Breast epithelium (tissue), 3 donors: ENCODE data around the gene TMCO4.

ENCODE experiments used
- CTCF ChIP-seq, 3 donors: fragments of 450-650 bp; IDR thresholded peaks; one replicate each; pipeline ENCODE4 v1.5.1; 2016 to 2017; ENCODE audit warnings: antibody characterized with exemption in 3 of 3, mild to moderate bottlenecking in 3 of 3, moderate library complexity in 3 of 3
- POLR2A ChIP-seq: fragments of 450-650 bp; IDR thresholded peaks from one replicate; pipeline ENCODE4 v1.6.1; 2016; ENCODE audit warnings: antibody characterized with exemption, mild to moderate bottlenecking, moderate library complexity

- TF ChIP-seq CTCF (IDR thresholded peaks at IDR 0.05) = no peak
- TF ChIP-seq POLR2A = no peak
These were observed 62.5 kb downstream of the TMCO4 start for GRCh38 chr1:19737104-19737825.
